Tibial nerve (tissue), 4 donors: ENCODE data around the gene SLC30A1.

Source experiments
- CTCF ChIP-seq, 5 experiments: fragments of 200-600 bp in 3 of 5; fragments of 450-650 bp in 2 of 5; sonication (generic) in 3 of 5; IDR thresholded peaks; one replicate each; pipeline ENCODE4 v1.5.1; 2016 to 2019; ENCODE audit warnings: antibody characterized with exemption in 5 of 5, mild to moderate bottlenecking in 3 of 5, moderate library complexity in 2 of 5
- EP300 ChIP-seq, 2 donors: sonication (generic); formaldehyde crosslinking; IDR thresholded peaks; one replicate each; pipeline ENCODE4 v1.6.1; 2017; ENCODE audit warnings: antibody characterized with exemption in 2 of 2, mild to moderate bottlenecking in 1 of 2
- POLR2A ChIP-seq, 2 donors: fragments of 450-650 bp; IDR thresholded peaks; one replicate each; pipeline ENCODE4 v1.6.1; 2017; ENCODE audit warnings: antibody characterized with exemption in 2 of 2, mild to moderate bottlenecking in 2 of 2, moderate library complexity in 2 of 2

- no peak for TF ChIP-seq EP300 (IDR thresholded peaks at IDR 0.05)
- no peak for TF ChIP-seq POLR2A (IDR thresholded peaks at IDR 0.05)
- TF ChIP-seq CTCF (IDR thresholded peaks at IDR 0.05), result no peak
These were observed 19.5 kb downstream of the SLC30A1 start for GRCh38 chr1:211559222-211560010.
